Esophagus squamous epithelium (tissue), 5 donors: ENCODE results near the gene KNOP1. TPM values are rescaled to one million over a fixed set of nuclear protein-coding genes. Genes with fewer than 3 reads are reported as not detected.

Experiments
- DNase-seq: peaks from one replicate; lab custom pipeline; 2025; lab: John Stamatoyannopoulos, UW
- H3K27ac ChIP-seq, 4 donors: fragments of 200-600 bp; sonication (generic); one replicate each; pipeline ENCODE4 v1.5.1; 2016 to 2019; ENCODE audit warnings: mild to moderate bottlenecking in 1 of 4
- H3K27me3 ChIP-seq, 4 donors: fragments of 200-600 bp; sonication (generic); 1 replicate in 3 of 4; 2 replicates in 1 of 4; pipeline versions ENCODE4 v1.5.1 to v1.6.0; 2017 to 2021; ENCODE audit warnings: antibody characterized with exemption in 1 of 4
- H3K36me3 ChIP-seq, 3 donors: fragments of 200-600 bp; sonication (generic); one replicate each; pipeline ENCODE4 v1.5.1; 2016 to 2019
- H3K4me1 ChIP-seq, 3 donors: fragments of 200-600 bp; sonication (generic); one replicate each; pipeline ENCODE4 v1.5.1; 2017 to 2019
- H3K4me3 ChIP-seq, 4 donors: fragments of 200-600 bp; sonication (generic); 1 replicate in 3 of 4; 2 replicates in 1 of 4; pipeline ENCODE4 v1.5.1; 2016 to 2019; ENCODE audit warnings: mild to moderate bottlenecking in 2 of 4, moderate library complexity in 1 of 4
- H3K9me3 ChIP-seq, 3 donors: fragments of 200-600 bp; sonication (generic); one replicate each; pipeline ENCODE4 v1.5.1; 2016 to 2019
- POLR2A ChIP-seq, 4 donors: fragments of 450-650 bp; IDR thresholded peaks; one replicate each; pipeline ENCODE4 v1.6.1; 2017; ENCODE audit warnings: antibody characterized with exemption in 4 of 4, mild to moderate bottlenecking in 4 of 4, moderate library complexity in 3 of 4
- WGBS, 2 donors: methylation state at CpG; one replicate each; pipeline ENCODE4 v1.1.5; 2018; 5-methylcytosine and 5-hydroxymethylcytosine counted together
- intact Hi-C: fragments of 100-400 bp; cut with DNase I; formaldehyde crosslinking; loops from one replicate; pipeline ENCODE4 v1.15.0; 2022
- total RNA-seq, 4 donors: library from RNA; depleted of rRNA; stranded (reverse); fragments of >200 nt; gene quantifications; one replicate each; pipeline ENCODE4 v1.1.0, GENCODE V29; 2016
- TF ChIP-seq, protein P1 (sequence below), 6 experiments: fragments of 450-650 bp in 4 of 6; fragments of 200-600 bp in 2 of 6; sonication (generic) in 2 of 6; IDR thresholded peaks; one replicate each; pipeline ENCODE4 v1.5.1; 2016 to 2019; ENCODE audit warnings: antibody characterized with exemption in 6 of 6, mild to moderate bottlenecking in 4 of 6, moderate library complexity in 4 of 6
- donor health status: DM: yes; HTN: yes; CAD: no.

The KNOP1 gene
- total RNA-seq, 4 donors from 2014 or later, result 9.0 to 14.3 (median 11.7) TPM

DNA sequence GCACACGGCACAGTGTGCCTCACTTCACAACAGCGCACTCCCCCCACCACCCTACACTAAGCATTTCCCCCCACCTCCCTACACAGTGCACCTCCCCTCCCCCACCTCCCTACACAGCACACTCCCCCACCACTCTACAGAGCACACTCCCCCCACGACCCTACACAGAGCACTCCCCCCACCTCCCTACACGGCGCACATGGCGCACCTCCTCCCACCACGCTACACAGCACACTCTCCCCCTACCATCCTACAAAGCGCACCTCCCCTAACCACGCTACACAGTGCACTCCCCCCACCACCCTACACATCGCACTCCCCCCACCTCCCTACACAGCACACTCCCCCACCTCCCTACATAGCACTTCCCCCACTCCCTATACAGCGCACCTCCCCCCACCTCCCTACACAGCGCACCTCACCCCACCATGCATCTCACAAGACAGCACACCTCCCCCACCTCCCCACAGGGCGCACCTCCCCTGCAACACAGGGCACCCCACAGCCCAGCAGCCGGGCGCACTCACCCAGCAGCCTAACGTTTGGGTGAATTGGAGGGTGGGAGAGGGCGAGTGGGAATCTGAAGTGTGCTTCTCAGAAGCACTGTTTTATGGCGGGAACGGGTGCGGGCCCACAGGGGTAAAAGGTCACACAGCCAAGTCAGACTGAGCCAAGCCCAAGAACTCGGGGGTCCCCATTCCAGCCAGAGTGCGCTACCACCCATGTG lies 10.3 kb downstream of the KNOP1 start:
- no peak for DNase-seq
- Histone ChIP-seq H3K9me3 (no peaks in the 10 kb centered on the region), H3K27ac (peak overlapping the region in 3 of 4 donors; percentile 33 to 49 (median 34)), H3K27me3 (no peaks in the 10 kb centered on the region), H3K36me3 (peaks cover 0 to 100% (median 10%) of the 10 kb centered on the region in 3 donors), H3K4me1 (peaks cover 7 to 37% (median 12%) of the 10 kb centered on the region in 3 donors), H3K4me3 (no peak overlapping the region)
- intact Hi-C loops, result no loop called here
- WGBS, 2 donors, result 92 to 93% methylated on average over 3 to 13 of the region's 22 CpGs
- TF ChIP-seq POLR2A (IDR thresholded peaks at IDR 0.05), result no peak
- TF ChIP-seq, protein P1, sequence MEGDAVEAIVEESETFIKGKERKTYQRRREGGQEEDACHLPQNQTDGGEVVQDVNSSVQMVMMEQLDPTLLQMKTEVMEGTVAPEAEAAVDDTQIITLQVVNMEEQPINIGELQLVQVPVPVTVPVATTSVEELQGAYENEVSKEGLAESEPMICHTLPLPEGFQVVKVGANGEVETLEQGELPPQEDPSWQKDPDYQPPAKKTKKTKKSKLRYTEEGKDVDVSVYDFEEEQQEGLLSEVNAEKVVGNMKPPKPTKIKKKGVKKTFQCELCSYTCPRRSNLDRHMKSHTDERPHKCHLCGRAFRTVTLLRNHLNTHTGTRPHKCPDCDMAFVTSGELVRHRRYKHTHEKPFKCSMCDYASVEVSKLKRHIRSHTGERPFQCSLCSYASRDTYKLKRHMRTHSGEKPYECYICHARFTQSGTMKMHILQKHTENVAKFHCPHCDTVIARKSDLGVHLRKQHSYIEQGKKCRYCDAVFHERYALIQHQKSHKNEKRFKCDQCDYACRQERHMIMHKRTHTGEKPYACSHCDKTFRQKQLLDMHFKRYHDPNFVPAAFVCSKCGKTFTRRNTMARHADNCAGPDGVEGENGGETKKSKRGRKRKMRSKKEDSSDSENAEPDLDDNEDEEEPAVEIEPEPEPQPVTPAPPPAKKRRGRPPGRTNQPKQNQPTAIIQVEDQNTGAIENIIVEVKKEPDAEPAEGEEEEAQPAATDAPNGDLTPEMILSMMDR (IDR thresholded peaks at IDR 0.05), result no peak

DNA sequence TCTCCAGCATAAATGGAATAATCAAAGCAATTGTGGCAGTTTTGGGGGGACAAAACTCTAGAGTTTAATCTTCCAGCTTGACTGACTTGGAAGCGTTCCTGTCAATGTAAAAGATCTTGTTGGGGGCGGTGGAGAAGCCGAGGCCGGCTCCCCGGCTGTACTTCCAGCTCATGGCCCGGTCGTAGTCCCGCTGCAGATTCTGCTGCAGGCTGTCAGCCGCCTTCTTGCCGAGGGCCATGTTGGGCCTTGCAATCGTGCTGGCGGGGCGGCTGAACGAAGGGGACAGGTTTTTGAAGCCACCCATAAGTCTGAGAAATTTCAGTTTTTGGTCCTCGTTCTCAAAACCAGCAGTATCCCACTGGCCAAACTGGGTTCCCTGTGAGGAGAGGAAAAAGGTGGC lies 11.2 kb downstream of the KNOP1 start:
- 90 to 93% methylated on average over 4 to 10 of the region's 15 CpGs for WGBS, 2 donors
- Histone ChIP-seq H3K36me3 (peaks cover 0 to 100% (median 7%) of the 10 kb centered on the region in 3 donors), H3K27me3 (no peaks in the 10 kb centered on the region)

DNA sequence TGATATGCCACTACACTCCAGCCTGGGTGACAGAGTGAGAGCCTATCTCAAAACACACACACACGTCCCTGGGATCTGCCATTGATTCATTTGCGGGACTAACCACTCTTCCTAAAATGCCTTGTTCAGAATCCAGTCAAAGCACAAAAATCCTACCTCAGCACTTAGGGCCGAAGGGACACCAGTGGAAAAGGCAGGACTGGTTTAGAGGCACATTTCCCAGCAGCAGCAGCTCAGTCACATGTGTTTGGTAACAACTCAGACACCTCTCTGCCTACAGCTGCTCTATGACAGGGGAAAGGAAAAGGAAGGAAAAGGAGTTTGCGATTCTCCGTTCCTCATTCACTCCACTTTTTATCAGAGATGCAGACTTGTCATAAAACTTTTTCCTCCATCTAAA lies 12.2 kb downstream of the KNOP1 start:
- no peak for DNase-seq
- WGBS, 2 donors, result 84% methylated on average over 5 of the region's 5 CpGs
- Histone ChIP-seq H3K4me1 (peaks cover 8 to 39% (median 18%) of the 10 kb centered on the region in 3 donors), H3K27me3 (no peaks in the 10 kb centered on the region), H3K9me3 (no peaks in the 10 kb centered on the region), H3K4me3 (no peak overlapping the region), H3K27ac (peak overlapping the region; percentile 60 to 87 (median 77)), H3K36me3 (peaks cover 0 to 96% (median 7%) of the 10 kb centered on the region in 3 donors)
- TF ChIP-seq, protein P1 (IDR thresholded peaks at IDR 0.05), result no peak
- no peak for TF ChIP-seq POLR2A (IDR thresholded peaks at IDR 0.05)
- intact Hi-C loops, result no loop called here

More for the DNA sequence above, 11.2 kb downstream of the KNOP1 start:
- Histone ChIP-seq H3K4me1 (peaks cover 7 to 37% (median 12%) of the 10 kb centered on the region in 3 donors), H3K4me3 (no peak overlapping the region), H3K9me3 (no peaks in the 10 kb centered on the region), H3K27ac (no peak overlapping the region)
- no peak for DNase-seq
- intact Hi-C loops, result no loop called here
- TF ChIP-seq, protein P1 (IDR thresholded peaks at IDR 0.05), result no peak
- no peak for TF ChIP-seq POLR2A (IDR thresholded peaks at IDR 0.05)

DNA sequence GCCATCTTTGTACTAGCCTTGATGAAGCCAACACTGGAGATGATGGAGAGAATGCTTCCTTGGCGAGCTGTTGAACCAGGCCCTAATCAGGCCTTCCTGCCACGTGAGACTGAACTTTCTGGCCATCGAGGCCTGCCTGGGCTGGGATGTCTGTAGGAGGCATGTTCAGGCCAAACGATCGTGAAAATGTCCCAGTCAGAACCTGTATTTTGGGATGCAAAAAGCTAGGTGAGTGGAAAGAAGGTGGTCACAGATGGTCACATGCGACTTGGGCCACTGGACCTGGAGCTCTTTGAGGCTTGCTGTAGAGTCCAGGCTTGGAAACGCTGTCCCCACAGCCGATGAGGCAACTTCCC lies 12.9 kb downstream of the KNOP1 start:
- WGBS, 2 donors, result 79 to 93% methylated on average over 3 to 8 of the region's 8 CpGs
- Histone ChIP-seq H3K4me3 (no peak overlapping the region), H3K9me3 (no peaks in the 10 kb centered on the region), H3K36me3 (peaks cover 0 to 89% (median 7%) of the 10 kb centered on the region in 3 donors), H3K27me3 (no peaks in the 10 kb centered on the region), H3K27ac (peak overlapping the region; percentile 60 to 87 (median 77)), H3K4me1 (peaks cover 14 to 47% (median 23%) of the 10 kb centered on the region in 3 donors)
- intact Hi-C loops, result no loop called here
- TF ChIP-seq, protein P1 (IDR thresholded peaks at IDR 0.05), result no peak
- TF ChIP-seq POLR2A (IDR thresholded peaks at IDR 0.05), result no peak
- DNase-seq, result no peak
